Astrocyte of the hippocampus (primary cell): ENCODE measurements around the gene SCAPER.
"Not testable (repeated sequence)": the region's sequence is repeated elsewhere in the genome, so short reads cannot be mapped to it uniquely, and the experiment has no call there.

Source experiments
- DNase-seq: peaks from one replicate; pipeline ENCODE4 v3.0.0; 2011; ENCODE audit warnings: low read depth, low spot score

Gene SCAPER

GRCh38 chr15:76863123-76863522 lies 42.0 kb downstream of the SCAPER start:
- no peak for DNase-seq

GRCh38 chr15:76861815-76862397 lies 43.2 kb downstream of the SCAPER start:
- DNase-seq = no peak

GRCh38 chr15:76860201-76860600 lies 44.9 kb downstream of the SCAPER start:
- no peak for DNase-seq

- not testable (repeated sequence) for DNase-seq
Measured at GRCh38 chr15:76850367-76850766, 54.8 kb downstream of the SCAPER start.

GRCh38 chr15:76846782-76847181 lies 58.4 kb downstream of the SCAPER start:
- no peak for DNase-seq

- DNase-seq = peak; percentile 3
Measured at GRCh38 chr15:76844096-76844495, 61.0 kb downstream of the SCAPER start.

- no peak for DNase-seq
Measured at GRCh38 chr15:76843269-76843668, 61.9 kb downstream of the SCAPER start.

GRCh38 chr15:76840830-76841460 lies 64.2 kb downstream of the SCAPER start:
- DNase-seq = peak; percentile 65

- DNase-seq = no peak
Measured at GRCh38 chr15:76839173-76839572, 66.0 kb downstream of the SCAPER start.

GRCh38 chr15:76837474-76837873 lies 67.7 kb downstream of the SCAPER start:
- DNase-seq = no peak

- no peak for DNase-seq
Measured at GRCh38 chr15:76829939-76830338, 75.2 kb downstream of the SCAPER start.

GRCh38 chr15:76823890-76824289 lies 81.2 kb downstream of the SCAPER start:
- DNase-seq = peak; percentile 4

- no peak for DNase-seq
Measured at GRCh38 chr15:76823303-76823702, 81.8 kb downstream of the SCAPER start.

GRCh38 chr15:76818926-76819325 lies 86.2 kb downstream of the SCAPER start:
- DNase-seq = not testable (repeated sequence)

GRCh38 chr15:76815421-76815820 lies 89.7 kb downstream of the SCAPER start:
- no peak for DNase-seq

GRCh38 chr15:76812381-76812780 lies 92.8 kb downstream of the SCAPER start:
- DNase-seq = no peak

- no peak for DNase-seq
Measured at GRCh38 chr15:76809412-76810103, 95.6 kb downstream of the SCAPER start.

GRCh38 chr15:76803049-76803571 lies 102.0 kb downstream of the SCAPER start:
- DNase-seq = no peak

- no peak for DNase-seq
Measured at GRCh38 chr15:76802411-76802810, 102.7 kb downstream of the SCAPER start.

GRCh38 chr15:76799760-76800159 lies 105.4 kb downstream of the SCAPER start:
- DNase-seq = peak; percentile 38

- DNase-seq = no peak
Measured at GRCh38 chr15:76795217-76795616, 109.9 kb downstream of the SCAPER start.

GRCh38 chr15:76793162-76793561 lies 112.0 kb downstream of the SCAPER start:
- no peak for DNase-seq

- peak; percentile 24 for DNase-seq
Measured at GRCh38 chr15:76791511-76791910, 113.6 kb downstream of the SCAPER start.
